Activated CD8-positive, alpha-beta memory T cell treated with anti-CD3 and anti-CD28 coated beads for 4 hours (primary cell): Measurements from ENCODE around the gene TCEANC.
A peak's percentile ranks its signal among the peaks of the same experiment; 100 is the strongest.
"Not testable (repeated sequence)": the region's sequence is repeated elsewhere in the genome, so short reads cannot be mapped to it uniquely, and the experiment has no call there.

ENCODE experiments used
- DNase-seq, 2 donors: peaks; one replicate each; pipeline ENCODE4 v3.0.0-alpha.2; 2020; ENCODE audit warnings: low read depth in 2 of 2

TCEANC gene

DNA sequence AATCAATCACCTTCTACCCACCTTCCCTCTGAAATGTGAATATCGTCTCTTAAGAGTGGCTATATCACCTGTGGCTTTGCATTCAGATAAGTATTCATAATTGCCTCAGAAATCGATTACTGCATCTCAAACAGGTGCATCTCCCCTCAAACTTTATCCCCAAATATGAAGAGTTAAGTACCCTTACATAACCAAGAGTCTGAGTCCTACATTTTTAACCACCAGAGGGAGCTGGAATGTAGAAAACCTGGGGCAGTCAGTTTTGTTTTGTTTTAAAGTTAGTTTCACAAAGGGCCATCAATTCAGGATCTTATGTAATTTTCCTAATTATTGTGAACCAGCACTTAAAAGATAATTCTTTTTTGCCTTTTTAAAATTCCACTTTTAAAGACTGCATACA lies 5.7 kb downstream of the TCEANC start:
- DNase-seq, result no peak

DNA sequence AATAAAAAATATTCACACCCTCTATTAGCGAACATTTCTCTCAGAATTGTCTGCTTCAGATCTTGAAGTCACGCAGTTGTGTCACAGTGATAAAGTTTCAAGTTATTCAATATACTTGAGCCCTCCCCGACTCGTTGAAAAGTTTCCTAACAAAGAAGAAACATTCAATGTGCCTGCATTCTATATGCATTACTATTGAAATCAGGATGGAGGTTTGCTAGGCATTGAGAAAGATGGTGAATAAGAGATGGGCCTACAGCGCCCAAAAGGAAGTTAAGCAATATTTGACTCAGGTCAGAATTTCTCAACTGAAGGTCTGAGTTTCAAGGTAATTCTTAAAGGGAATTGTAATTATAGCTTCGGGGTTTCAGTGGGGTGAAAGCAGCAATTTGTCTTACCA lies 6.1 kb downstream of the TCEANC start:
- no peak for DNase-seq

DNA sequence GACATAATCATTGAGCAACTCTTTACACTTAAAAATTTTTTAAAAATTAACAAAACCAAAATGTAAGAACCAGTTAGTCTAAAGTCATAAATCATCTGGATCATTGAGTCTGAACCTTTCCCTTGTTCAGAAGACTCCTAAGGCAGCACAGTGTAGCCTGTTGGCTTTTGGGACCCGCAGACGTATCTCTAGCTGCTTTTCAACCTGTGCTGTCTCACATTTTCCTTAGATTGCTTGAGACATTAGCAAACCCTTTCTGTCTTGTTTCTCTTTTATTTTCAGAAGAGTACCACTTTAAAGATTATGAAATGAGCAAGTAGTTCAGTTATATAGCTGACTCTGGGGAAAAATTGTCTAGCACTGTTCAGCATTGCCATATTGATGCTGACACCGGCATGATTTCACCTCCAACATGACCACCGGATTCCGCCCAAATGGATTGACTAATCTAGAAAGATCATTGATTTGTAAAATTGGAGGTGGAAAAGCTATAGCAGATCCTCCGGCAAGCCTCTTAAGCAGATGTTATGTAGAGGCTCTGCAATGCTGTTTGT lies 8.9 kb downstream of the TCEANC start:
- DNase-seq, result no peak

DNA sequence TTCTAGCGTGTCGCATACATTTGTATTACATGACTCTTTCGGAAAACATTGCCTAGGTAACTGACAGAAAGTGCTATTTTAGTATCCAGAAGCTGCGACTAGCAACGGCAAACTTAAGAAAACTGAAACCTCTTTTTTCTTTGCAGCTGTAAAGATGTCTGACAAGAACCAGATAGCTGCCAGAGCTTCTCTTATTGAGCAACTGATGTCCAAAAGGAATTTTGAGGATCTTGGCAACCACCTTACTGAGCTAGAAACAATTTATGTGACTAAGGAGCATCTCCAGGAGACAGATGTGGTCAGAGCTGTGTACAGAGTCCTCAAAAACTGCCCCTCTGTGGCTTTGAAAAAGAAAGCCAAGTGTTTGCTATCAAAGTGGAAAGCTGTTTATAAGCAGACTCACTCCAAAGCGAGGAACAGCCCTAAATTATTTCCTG lies 9.4 kb downstream of the TCEANC start:
- DNase-seq, result no peak

DNA sequence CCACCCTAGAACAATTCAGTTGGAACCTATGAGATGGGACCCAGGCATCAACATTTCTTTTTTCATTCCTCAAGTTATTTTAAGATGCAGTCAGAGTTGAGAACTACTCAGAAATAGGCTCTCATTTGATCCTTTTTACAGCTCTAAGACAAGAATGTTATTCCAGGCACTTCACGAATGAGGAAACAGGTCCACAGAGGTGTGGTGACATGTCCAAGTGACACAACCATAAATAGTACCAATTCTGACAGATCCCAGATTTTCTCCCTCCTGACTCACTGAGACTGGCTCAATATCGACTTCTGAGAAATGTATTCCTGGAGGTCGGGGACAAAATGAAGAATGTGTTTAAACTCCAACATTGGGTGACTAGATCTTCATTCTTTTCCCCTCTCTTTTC lies 11.1 kb downstream of the TCEANC start:
- DNase-seq, result no peak

DNA sequence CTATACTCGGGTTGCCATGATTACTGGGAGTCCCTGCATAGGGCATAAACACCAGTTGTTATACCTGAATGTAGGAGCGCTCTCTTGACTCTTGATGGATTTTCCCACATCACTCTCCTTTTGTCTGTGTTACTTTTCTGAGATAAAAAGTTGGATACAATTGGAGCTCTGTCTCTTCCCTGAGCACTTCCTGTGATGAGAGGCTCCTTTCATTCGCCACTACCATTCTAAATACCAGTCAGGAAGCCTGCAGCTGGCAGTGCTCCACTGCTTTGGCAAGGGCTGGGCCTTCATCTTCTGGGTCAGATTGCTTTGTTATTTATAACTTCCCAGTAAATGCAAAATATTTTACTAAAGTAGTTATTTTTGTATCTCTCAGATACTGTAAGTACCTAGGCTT lies 13.9 kb downstream of the TCEANC start:
- DNase-seq, result no peak

DNA sequence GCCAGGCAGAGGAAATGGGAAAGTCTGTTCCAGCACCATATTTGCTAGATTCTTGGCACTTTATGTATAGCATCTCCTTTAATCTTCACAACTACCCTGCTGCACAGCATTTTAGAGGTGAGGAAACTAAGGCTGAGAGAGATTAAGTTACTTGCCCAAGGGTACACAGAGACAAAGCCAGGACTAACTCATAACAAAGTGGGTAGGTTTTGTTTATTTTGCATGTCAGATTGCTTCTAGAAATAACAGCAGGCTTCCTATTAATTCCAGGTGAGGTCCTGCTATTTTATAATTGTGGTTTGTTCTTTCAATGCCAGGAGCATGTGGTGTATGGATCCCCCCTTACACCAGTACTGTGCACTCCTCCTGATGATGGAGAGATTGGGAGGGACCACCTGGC lies 15.0 kb downstream of the TCEANC start:
- no peak for DNase-seq

DNA sequence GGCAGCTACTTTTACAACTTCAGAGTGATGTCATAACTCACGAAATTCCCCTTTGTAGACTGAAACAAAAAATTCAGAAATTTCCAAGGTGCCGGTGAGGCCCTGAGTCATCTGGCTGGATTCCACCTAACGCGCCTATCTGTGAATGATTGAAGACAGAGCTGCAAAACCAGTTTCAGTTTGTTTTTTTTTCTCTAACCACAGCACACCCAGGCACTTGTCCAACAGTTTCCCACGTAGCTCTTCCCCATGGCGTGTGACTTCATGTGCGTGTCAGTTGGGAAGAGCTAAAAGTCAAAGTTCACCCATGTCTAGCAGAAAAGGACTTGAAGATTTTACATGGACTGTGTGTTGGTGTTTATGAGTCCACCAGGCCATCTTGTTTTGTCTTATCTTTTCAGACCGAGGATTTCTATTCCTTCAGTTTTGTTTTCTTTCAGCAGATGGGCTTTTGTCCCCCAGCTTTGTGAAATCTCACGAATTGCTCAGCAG lies 16.4 kb downstream of the TCEANC start:
- peak in 1 of 2 donors; percentile 19 for DNase-seq

DNA sequence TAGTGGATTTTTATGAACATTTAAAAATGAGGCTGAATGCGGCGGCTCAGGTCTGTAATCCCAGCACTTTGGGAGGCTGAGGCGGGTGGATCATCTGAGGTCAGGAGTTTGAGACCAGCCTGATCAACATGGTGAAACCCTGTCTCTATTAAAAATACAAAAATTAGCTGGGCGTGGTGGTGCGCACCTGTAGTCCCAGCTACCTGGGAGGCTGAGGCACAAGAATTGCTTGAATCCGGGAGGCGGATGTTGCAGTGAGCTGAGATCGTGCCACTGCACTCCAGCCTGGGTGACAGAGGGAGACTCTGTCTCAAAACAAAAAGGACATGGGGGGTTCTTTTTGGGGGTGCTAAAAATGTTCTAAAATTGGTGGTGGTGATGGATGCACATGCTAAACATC lies 16.8 kb downstream of the TCEANC start:
- not testable (repeated sequence) for DNase-seq

DNA sequence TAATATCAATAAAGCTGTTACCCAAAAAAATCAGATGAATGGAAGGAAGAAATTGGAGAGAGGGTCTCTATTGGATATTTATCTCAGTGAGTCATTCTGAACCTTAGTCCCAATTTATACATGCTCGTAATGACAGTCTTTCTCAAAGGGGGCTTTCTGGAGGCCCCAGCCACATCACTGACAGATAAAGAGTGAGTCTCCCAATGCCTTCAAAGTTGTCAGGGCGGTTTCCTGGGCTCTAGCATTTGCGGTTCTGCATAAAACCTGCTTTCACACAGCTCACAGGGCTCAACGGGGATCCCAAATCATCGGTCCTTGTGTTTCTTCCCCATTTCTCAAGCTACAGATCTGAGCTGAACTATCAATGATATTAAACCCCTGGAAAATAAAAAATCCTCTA lies 17.3 kb downstream of the TCEANC start:
- no peak for DNase-seq

DNA sequence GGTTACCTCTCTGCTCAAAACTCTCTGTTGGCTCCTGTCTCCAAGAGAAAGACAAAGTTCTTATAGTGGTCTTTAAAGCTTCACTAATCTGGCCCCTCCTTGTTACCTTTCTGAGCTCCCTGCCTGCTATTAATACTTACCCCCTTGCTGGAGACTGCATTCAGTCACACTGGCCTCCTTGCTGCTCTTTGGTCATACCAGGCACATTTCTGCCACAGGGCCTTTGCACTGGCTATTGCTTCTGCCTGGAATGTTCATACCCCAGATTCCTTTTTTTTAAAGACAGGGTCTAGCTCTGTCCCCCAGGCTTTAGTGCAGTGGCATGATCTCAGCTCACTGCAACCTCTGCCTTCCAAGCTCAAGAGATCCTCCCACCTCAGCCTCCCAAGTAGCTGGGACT lies 20.1 kb downstream of the TCEANC start:
- DNase-seq, result no peak

DNA sequence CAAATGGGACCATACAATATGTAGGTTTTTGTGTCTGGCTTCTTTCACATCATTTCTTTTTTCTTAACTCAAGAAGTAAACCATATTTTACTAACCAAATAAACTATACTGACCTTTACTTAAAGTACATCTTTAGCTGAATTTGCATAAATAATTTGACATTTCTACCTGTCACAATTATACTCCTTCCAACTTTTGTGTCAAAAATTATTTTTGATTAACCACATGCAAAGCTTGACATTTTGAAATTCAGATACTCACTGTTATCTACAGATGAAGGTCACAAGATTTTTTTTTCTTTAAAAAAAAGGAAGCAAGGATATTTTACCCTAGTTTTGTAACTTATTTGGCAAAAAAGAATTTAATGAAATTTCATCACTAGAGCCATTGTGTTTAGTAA lies 23.9 kb downstream of the TCEANC start:
- no peak for DNase-seq

DNA sequence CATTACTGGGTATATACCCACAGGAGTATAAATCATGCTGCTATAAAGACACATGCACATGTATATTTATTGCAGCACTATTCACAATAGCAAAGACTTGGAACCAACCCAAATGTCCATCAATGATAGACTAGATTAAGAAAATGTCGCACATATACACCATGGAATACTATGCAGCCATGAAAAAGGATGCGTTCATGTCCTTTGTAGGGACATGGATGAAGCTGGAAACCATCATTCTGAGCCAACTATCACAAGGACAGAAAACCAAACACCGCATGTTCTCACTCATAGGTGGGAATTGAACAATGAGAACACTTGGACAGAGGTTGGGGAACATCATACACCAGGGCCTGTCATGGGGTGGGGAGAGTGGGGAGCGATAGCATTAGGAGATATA lies 26.8 kb downstream of the TCEANC start:
- DNase-seq, result not testable (repeated sequence)

DNA sequence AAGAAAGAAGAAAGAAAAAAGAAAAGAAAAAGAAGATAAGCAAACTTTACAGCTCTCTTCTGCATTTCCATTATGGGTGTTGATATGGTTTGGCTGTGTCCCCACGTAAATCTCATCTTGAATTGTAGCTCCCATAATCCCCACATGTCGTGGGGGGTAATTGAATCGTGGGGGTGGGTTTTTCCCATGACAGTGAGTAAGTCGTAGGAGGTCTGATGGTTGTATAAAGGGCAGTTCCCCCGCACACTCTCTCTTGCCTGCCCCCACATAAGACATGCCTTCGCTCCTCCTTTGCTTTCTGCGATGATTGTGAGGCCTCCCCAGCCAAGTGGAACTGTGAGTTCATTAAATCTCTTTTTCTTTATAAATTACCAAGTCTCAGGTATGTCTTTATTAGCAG lies 28.7 kb downstream of the TCEANC start:
- no peak for DNase-seq

DNA sequence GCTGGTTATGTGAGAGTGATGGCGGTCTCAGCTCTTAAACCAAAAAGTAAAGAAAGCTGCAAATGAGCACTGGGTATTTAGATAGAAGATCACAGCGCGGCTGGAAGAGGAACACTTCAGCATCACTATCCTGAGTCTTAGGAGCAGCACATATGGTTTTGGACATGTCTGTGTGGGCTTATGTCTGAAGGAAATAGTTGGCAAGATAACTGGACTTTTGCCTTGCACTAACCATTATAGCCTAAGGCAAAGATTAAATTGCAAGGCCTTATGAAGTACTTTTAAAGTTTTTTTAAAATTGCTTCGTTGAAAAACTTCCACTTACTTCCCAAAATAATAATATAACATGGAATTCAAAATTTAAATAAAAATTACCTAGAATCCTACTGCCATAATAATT lies 31.4 kb downstream of the TCEANC start:
- no peak for DNase-seq

DNA sequence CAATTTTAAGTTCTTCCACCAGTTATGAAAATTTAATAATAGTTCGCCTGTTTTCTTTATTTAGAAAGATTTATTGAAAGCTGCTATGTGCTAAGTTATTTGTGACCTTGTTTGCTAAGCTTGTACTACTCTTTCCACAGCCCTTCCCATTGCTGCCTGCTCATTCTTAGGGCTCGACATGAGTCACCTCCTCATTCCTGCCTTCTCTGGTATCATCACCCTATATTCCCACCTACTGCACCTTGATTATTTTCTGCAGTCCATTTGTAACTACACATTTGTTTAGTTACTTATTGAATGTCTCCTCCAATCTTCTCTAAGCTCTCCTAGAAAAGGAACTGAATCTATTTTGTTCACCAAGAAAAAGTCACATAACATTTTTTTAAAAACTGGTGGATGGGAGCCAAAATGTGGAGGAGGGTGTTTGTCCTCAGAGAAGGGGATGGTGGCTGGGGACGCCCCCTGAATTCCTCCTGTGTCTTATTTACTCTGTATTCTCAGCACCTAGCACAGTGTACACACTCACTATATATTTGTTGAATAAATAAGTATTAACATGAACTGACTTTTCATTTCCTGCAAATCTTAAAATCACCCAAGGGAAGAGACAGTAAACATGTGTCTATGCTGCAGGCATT lies 32.3 kb downstream of the TCEANC start:
- no peak for DNase-seq

DNA sequence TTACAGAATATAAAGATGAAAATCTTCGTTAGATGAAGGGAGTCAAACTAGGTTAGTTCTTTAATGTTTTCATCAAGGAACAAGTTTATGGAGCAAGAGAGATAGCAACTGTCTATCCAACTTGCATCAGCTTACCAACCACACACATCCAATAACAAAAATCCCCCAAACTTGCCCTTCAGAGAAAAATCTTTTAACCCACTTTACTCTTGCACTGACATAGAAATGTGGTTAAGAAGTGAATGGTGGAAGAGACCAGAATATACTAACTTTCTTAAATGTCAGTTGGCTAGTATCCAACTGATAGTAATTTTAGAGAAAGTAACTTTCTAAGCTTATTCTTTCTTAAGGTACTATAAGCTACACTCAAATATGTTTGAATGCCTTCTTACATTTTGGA lies 34.3 kb downstream of the TCEANC start:
- no peak for DNase-seq

DNA sequence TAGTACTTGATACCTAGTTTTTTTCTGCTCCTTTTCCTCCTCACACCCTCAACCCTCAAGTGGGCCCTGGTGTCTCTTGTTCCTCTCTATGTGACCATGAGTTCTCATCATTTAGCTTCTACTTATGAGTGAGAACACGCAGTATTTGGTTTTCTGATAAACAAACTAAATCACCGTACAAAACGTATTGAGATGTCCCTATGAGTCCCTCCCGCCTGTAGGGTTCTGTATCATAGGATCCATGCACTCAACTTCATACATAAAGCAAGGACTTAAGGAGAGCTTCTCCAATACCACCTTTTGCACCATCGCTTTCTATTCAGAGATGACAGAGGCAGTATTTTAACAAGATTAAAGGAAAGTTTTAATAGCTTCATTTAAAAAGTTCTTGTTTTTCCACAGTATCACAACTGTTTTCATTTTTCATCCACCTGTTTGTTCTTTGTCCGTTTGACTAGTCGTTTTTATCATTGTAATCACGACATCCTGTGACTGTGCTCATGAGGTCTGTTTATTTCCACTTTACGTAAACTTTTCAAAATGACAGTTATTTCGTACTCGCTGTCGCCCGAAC lies 35.5 kb downstream of the TCEANC start:
- no peak for DNase-seq

DNA sequence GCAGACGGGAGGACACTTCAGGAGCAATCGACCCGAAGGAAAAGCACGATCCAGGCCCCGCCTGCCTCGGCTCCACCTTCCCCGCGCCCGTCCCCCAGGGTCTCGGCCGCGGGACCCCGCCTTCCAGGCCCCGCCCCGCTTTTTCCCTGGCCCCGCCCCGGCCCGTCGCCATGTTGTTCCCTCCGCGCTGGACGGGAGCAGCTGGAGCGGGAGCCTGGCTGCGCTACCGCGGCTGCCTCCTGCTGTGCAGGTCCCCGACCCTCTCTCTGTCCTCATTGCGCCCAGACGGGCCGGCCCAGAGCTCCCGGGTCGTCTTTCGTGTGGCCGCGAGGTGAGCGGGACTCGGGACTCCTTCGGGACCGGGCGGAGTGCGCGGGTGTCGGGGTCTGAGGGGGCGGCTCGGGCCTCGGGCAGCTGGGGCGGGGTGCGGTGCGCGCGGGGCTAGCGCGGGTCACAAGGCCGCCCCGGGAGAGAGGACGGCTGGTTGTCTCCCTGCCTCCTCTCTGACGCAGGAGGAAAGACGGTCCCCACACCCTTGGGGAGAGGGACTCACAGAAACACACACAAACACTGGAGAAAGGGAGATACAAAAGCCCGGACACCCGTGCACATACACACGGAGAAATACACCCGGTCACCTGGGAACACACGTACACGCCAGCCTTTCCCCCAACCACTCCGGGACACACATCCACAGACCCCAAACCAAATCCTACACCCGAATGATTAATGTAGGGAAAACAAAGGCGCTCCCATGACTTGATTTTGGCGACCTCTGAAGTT lies 36.2 kb downstream of the TCEANC start, which contains the start of gene RAB9A:
Gene RAB9A (plus strand): TSS at position 171 of the 783 bp plus-strand sequence. CDS start 19,619 bp downstream, outside the sequence.
- peak; percentile 42 to 64 for DNase-seq

DNA sequence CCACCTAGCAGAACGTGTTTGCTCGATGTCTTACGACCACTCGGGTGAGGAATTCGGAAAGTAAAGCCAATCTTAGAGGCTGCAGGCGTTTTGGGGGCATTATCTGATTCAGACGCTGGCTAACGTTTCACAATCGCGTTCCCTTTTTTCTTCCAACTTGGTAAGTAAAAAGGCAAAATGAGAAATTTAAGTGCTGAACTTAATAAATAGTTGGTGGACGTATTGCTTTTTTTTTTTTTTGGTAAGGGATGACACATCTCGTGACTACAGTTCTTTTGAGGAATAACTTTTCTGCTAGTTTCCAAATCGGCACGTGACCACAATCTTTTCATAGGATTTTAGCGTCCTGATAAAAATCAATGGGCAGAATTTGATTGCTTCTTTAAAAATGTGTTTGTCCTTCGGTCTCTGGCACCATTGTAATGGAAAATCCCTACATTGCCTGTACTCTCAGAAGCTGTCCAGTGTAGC lies 36.8 kb downstream of the TCEANC start:
- no peak for DNase-seq

DNA sequence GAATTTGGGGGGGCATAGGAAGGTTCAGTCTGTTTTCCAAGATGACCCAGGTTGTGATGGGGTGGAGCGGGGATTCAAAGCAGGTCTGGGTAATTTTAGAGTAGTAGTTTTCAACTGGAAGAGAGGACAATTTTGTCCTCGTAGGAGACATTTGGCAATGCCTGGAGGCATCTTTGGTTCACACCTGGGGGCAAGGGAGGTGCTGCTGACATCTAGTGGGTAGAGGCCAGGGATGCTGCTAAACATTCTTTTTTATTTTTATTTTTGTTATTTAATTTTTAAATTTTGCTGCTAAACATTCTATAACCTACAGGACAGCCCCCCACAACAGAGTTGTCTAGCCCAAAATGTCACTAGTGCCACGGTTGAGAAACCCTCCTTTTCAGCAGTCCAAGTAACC lies 37.9 kb downstream of the TCEANC start:
- no peak for DNase-seq

DNA sequence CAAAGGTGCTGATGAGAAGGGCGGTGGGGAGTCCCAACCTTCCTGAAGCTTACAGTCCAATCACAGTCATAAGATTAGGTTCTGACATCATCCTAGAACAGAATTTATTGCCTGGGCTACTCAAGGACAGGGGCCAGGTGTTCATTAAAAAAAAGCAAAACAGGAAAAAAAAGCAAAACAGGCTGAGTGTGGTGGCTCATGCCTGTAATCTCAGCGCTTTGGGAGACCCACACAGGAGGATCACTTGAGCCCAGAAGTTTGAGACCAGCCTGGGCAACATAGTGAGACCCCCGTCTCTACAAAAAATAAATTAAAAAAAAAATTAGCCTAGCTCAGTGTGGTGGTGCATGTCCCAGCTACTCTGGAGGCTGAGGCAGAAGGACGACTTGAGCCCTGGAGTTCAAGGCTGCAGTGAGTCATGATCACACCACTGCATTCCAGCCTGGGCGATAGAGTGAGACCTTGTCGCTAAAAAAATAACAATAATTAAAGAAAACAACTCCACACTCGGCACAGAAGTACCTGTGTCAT lies 39.0 kb downstream of the TCEANC start:
- no peak for DNase-seq
